Measurements from ENCODE around the gene TMEM131L.

- TF ChIP-seq EZH2 (IDR thresholded peaks at IDR 0.05; ENCODE audit: insufficient read depth, low read length), result no peak
- no peak for TF ChIP-seq CTCF (IDR thresholded peaks at IDR 0.05; ENCODE audit: insufficient read depth, low read depth, low read length)
Observed at GRCh38 chr4:153486281-153487151, 20.4 kb downstream of the TMEM131L start.

Measured in astrocyte (in vitro differentiated cells and primary cell).